Thyroid gland (tissue), 4 donors: ENCODE measurements around the gene MCF2L.

Experiments
- CTCF ChIP-seq, 6 experiments: fragments of 200-600 bp in 3 of 6; fragments of 450-650 bp in 3 of 6; sonication (generic) in 3 of 6; IDR thresholded peaks; one replicate each; pipeline ENCODE4 v1.5.1; 2016 to 2019; ENCODE audit warnings: antibody characterized with exemption in 6 of 6, mild to moderate bottlenecking in 2 of 6, inconsistent platforms in 1 of 6, moderate library complexity in 1 of 6
- POLR2A ChIP-seq, 2 donors: fragments of 450-650 bp; IDR thresholded peaks; one replicate each; pipeline ENCODE4 v1.6.1; 2017; ENCODE audit warnings: antibody characterized with exemption in 2 of 2, mild to moderate bottlenecking in 2 of 2, moderate library complexity in 1 of 2

- no peak for TF ChIP-seq CTCF (IDR thresholded peaks at IDR 0.05)
- no peak for TF ChIP-seq POLR2A (IDR thresholded peaks at IDR 0.05)
Observed at GRCh38 chr13:112986946-112987681, 18.1 kb downstream of the MCF2L start.
